Measurements from ENCODE around the gene RSRC1.

DNA sequence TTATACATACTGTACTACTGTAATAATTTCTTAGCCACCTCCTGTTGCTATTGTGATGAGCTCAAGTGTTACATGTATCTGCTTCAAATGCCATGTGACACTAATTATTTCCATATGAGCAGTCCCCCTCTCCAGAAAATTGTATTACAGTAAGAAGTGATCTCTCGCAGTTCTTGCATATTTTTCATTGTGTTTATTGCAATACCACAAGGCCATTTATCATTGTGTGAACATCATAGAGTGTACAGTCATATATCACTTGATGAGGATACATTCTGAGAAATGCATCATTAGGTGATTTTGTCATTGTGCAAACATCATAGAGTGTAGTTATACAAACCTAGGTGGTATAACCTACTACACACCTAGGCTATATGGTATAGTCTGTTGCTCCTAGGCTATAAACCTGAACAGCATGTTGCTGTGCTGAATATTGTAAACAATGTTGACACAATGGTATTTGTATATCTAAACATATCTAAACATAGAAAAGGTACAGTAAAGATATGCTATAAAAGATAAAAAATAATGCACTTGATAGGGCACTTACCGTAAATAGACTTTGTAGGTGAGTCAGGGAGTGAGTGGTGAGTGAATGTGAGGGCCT lies 271.5 kb downstream of the RSRC1 start:
- TF ChIP-seq, protein P1, sequence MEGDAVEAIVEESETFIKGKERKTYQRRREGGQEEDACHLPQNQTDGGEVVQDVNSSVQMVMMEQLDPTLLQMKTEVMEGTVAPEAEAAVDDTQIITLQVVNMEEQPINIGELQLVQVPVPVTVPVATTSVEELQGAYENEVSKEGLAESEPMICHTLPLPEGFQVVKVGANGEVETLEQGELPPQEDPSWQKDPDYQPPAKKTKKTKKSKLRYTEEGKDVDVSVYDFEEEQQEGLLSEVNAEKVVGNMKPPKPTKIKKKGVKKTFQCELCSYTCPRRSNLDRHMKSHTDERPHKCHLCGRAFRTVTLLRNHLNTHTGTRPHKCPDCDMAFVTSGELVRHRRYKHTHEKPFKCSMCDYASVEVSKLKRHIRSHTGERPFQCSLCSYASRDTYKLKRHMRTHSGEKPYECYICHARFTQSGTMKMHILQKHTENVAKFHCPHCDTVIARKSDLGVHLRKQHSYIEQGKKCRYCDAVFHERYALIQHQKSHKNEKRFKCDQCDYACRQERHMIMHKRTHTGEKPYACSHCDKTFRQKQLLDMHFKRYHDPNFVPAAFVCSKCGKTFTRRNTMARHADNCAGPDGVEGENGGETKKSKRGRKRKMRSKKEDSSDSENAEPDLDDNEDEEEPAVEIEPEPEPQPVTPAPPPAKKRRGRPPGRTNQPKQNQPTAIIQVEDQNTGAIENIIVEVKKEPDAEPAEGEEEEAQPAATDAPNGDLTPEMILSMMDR (IDR thresholded peaks at IDR 0.05) = no peak
- TF ChIP-seq POLR2A (IDR thresholded peaks at IDR 0.05) = no peak

All from esophagus squamous epithelium (tissue), 4 donors.